Lower leg skin (tissue), 4 donors: Measurements from ENCODE around the gene CDH22. TPM values are rescaled to one million over a fixed set of nuclear protein-coding genes. Genes with fewer than 3 reads are reported as not detected.

Experiments used
- DNase-seq, 2 donors: peaks; one replicate each; pipeline ENCODE4 v3.0.0-alpha.2; 2019; ENCODE audit warnings: low spot score in 2 of 2
- H3K4me3 ChIP-seq: fragments of 200-600 bp; sonication (generic); 2 replicates; pipeline ENCODE4 v1.5.1; 2017; ENCODE audit warnings: mild to moderate bottlenecking, low read depth; ENCODE audit not compliant: poor library complexity, severe bottlenecking
- POLR2A ChIP-seq, 2 donors: fragments of 450-650 bp; IDR thresholded peaks; one replicate each; pipeline ENCODE4 v1.6.1; 2016 to 2017; ENCODE audit warnings: antibody characterized with exemption in 2 of 2, mild to moderate bottlenecking in 1 of 2, moderate library complexity in 1 of 2
- WGBS, 2 donors: methylation state at CpG; one replicate each; pipeline ENCODE4 v1.1.5; 2018; 5-methylcytosine and 5-hydroxymethylcytosine counted together
- intact Hi-C: fragments of 100-400 bp; cut with DNase I; formaldehyde crosslinking; loops from one replicate; pipeline ENCODE4 v1.15.0; 2023; ENCODE audit warnings: low total_unique reads
- total RNA-seq, 4 donors: library from RNA; depleted of rRNA; stranded (reverse); fragments of >200 nt; gene quantifications; one replicate each; pipeline ENCODE4 v1.1.0, GENCODE V29; 2016
- TF ChIP-seq, protein P1 (sequence below), 3 donors: fragments of 450-650 bp; IDR thresholded peaks; one replicate each; pipeline ENCODE4 v1.5.1; 2016; ENCODE audit warnings: antibody characterized with exemption in 3 of 3, mild to moderate bottlenecking in 3 of 3, moderate library complexity in 2 of 3

The CDH22 gene
- total RNA-seq, 4 donors from 2014 or later, result 1.6 to 3.0 (median 2.0) TPM

DNA sequence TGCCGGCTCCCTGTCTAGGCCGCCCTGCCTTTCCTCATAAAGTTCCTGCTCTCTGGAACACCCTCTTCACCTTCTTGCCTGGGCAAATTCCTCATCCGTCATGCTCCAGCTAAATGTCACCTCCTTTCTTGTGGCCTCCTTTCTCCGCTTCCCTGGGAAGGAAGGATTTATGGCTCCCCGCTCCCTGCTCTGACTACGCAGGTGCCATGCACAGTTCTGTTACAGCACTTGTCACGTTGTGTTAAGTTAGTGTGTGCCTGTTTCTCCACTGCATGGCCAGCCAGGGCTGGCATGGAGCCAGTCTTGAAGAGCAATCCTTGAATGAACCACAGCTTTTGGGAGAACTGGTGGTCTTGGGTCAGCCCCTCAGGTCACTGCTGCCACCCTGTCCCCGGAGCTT is 128.4 kb downstream of the CDH22 start:
- DNase-seq, result no peak
- TF ChIP-seq, protein P1, sequence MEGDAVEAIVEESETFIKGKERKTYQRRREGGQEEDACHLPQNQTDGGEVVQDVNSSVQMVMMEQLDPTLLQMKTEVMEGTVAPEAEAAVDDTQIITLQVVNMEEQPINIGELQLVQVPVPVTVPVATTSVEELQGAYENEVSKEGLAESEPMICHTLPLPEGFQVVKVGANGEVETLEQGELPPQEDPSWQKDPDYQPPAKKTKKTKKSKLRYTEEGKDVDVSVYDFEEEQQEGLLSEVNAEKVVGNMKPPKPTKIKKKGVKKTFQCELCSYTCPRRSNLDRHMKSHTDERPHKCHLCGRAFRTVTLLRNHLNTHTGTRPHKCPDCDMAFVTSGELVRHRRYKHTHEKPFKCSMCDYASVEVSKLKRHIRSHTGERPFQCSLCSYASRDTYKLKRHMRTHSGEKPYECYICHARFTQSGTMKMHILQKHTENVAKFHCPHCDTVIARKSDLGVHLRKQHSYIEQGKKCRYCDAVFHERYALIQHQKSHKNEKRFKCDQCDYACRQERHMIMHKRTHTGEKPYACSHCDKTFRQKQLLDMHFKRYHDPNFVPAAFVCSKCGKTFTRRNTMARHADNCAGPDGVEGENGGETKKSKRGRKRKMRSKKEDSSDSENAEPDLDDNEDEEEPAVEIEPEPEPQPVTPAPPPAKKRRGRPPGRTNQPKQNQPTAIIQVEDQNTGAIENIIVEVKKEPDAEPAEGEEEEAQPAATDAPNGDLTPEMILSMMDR (IDR thresholded peaks at IDR 0.05), result no peak
- TF ChIP-seq POLR2A (IDR thresholded peaks at IDR 0.05), result no peak
- intact Hi-C loops, result no loop called here
- 53 to 56% methylated on average over 8 of the region's 8 CpGs for WGBS, 2 donors
- H3K4me3 ChIP-seq, result no peak overlapping the region

DNA sequence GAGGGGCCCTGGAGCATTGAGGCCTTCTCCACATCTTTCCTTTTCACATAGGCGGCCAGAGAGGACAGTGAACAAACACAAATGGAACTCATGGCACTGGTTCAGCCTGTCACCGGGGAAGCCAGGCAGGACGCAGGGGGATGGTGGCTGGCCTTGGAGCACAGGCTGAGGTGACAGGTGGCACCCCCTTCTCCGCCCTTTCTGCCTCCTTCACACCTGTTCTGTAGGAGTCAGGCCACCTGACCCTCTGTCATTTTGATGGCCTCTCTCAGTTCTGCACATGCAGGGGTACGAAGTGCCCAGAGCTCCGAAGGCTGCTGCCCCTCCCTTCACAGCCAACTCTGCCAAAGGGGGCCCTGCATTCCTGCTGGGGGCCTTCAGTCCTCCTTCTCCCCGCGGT is 129.4 kb downstream of the CDH22 start:
- TF ChIP-seq, protein P1 (IDR thresholded peaks at IDR 0.05), result no peak
- TF ChIP-seq POLR2A (IDR thresholded peaks at IDR 0.05), result no peak
- 72 to 79% methylated on average over 8 of the region's 8 CpGs for WGBS, 2 donors
- DNase-seq, result no peak
- no peak overlapping the region for H3K4me3 ChIP-seq
- intact Hi-C loops, result no loop called here

DNA sequence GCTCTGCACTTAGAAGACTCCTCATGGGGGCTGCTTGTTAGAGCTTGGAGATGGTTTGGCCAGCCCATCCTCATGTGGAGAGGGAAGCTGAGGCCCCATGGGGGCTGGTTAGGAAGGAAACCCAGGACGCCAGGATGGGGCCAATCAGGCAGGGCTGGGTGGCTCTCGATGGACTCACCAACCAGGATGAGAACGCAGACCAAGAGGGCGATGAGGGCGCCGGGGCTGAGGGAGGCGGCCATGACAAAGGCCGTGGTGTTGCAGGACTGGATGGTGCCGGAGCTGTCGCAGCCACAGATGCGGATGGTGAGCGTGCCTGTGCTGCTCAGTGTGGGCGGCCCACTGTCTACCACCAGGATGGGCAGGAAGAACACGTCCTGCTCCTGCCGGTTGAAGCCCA is 130.5 kb downstream of the CDH22 start:
- intact Hi-C loops, result no loop called here
- TF ChIP-seq, protein P1 (IDR thresholded peaks at IDR 0.05), result no peak
- TF ChIP-seq POLR2A (IDR thresholded peaks at IDR 0.05), result no peak
- DNase-seq, result no peak
- H3K4me3 ChIP-seq, result no peak overlapping the region
- WGBS, 2 donors, result 89 to 90% methylated on average over 15 of the region's 15 CpGs

DNA sequence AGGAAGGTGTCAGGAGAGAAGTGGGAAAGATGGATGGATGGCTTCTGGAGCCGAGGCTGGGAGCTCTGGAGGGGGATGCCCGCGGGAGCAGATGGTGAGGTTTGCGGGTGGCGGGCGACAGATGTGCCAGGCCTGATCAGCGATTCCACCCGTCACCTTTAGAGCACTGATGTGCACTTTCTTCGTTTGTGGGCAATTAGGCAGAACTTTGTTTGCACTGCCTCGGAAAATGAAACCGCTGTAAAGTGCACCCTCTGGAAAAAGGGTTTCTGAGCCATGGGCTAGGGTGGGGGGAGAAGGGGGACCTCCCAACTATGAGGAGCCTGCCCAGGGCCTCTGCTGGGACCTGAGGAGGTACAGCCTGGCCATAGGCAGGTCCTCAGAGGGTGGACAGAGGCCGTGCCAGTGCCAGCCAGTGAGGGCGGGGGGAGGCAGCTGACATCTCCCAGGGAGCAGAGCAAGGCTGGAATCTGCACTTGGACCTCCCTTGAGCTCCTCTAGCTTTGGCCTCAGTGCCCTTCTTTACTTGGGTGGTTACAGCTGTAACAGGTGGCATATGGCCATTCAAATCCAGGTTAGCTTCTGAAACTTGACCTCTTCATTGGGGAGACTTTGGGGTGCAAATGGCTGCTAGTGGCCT is 131.4 kb downstream of the CDH22 start:
- intact Hi-C loops, result no loop called here
- no peak for DNase-seq
- 77 to 78% methylated on average over 13 of the region's 13 CpGs for WGBS, 2 donors
- H3K4me3 ChIP-seq, result no peak overlapping the region
- TF ChIP-seq, protein P1 (IDR thresholded peaks at IDR 0.05), result no peak
- TF ChIP-seq POLR2A (IDR thresholded peaks at IDR 0.05), result no peak

DNA sequence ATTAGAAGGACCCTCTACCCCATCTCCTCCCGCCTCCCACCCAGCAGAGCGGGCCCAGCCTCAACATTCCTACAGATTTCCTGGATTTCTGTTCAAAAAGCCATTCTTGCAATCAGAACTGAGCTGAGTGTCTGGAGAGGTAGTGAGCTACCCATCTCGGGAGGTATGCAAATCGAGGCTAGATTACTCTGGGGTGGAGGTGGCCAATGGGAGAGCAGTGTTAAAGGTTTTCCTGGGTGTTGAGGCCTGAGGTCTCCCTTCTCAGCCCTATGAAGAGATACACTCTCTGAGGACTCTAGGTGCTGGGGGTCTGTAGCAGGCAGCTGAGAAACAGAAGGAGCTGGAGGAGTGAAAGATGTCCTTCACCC is 133.2 kb downstream of the CDH22 start:
- no peak for DNase-seq
- intact Hi-C loops, result no loop called here
- no peak overlapping the region for H3K4me3 ChIP-seq

More for the DNA sequence above, 133.2 kb downstream of the CDH22 start:
- no peak for TF ChIP-seq POLR2A (IDR thresholded peaks at IDR 0.05)
- TF ChIP-seq, protein P1 (IDR thresholded peaks at IDR 0.05), result no peak
- WGBS, 2 donors, result 87 to 92% methylated on average over 4 of the region's 4 CpGs
